ENCODE data around the gene C8A. TPM values are rescaled to one million over a fixed set of nuclear protein-coding genes. Genes with fewer than 3 reads are reported as not detected.
A peak's percentile ranks its signal among the peaks of the same experiment; 100 is the strongest.

The C8A gene
- total RNA-seq: 10.7 TPM

DNA sequence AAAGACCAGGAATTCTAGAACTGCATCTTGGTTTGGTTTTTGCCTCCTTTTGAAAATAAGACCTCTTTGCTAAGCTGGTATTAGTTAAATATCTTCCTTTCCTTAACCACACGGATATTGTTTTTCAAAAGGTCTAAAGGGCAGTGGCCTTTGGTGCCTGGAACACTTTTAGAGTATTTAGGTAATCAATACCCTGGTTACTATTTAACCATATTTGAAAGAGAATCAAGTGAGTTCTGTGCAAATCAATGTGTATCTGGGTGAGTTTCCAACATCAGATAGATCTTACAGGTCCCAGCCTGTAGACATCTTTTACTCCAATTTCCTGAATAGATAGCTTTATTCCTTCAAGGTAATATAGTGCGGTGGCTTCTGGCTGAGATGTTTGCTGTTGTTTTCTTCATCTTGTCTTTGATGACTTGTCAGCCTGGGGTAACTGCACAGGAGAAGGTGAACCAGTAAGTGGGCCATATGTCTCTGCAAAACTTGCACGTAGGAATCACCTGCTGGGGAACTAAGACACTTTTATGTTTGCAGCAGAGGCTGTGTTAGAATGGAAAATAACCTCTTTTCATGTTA is at the start of gene C8A:
Gene C8A, plus strand, starts transcription at position 277 of the 579 bp plus-strand sequence. Its CDS starts 105 bp downstream, at position 382.
- peak; percentile 61 for DNase-seq (ENCODE audit: low spot score)

DNA sequence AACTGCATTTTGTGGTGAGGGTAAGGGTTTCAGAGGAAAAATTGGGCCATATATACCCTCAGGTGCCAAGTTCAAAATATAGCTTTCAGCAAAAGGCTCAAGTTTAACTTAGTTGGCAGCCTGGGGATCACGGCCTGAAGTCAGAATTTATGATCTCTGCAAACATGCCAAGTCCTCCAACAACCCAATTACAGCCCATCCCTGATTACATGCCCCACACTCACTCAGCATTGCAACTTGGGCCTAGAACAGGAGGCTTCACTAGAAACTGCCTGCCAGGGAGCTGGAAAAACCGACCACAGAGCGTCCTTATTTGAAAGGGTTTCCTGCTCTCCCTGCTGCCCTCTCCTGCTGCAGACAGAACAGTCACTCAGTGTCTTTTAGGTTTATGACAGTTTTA is 47.8 kb upstream of the C8A start:
- no peak for DNase-seq (ENCODE audit: low spot score)

DNA sequence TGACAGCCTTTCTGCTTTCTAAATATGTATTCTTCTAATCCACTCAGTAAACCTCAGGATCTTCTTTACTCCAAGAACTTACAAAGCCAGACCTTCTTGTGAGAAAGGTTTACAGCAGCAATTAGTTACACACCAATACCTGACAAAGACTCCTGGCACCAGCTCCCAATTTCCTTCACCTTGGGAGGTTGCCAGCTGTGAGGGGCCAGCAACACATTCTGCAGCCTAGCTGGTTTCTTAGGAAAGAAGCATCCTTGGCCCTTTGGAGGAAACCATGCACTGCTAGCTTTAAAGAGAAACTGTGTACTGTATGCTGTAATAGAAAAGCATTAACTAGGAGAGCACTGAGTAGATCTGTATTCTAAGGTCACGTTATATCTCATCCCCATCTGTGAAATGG is 46.2 kb upstream of the C8A start:
- no peak for DNase-seq (ENCODE audit: low spot score)

DNA sequence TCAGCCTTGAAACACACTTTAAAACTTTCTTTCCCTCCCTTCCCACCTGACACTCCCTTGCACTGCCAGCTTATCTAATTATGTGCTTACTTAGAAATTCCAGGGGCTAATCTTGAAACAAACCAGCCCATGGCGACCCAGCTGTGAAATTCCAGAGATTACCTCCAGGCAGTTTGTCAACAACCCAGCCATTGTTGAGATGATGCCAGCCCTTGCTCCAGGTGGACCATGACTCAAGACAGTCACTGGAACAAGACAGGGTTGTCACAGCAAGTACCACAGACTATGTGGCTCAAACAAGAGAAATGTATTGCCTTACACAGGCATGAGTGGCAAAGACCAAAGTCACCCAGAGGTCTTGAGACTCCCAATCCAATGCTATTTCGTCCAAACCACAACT is 43.3 kb upstream of the C8A start:
- no peak for DNase-seq (ENCODE audit: low spot score)

DNA sequence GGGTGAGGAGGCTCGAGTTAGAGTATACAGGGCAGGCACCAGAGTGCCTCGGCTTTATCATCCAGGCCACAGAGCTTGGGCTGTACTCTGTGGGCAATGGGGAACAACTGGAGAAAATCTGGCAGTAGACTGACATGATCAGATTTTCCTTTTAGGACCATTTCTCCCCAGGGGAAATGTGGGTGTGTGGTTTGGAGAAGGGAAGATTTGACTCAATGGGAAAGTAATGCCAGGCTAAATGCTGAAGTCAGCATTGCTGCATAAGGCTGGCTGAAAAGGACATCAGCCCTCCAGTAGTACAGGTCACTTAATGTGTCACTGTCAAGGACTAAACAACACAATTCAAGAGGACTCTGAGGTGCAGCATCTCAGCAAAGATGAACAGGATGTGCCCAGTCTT is 40.4 kb upstream of the C8A start:
- DNase-seq (ENCODE audit: low spot score): no peak

DNA sequence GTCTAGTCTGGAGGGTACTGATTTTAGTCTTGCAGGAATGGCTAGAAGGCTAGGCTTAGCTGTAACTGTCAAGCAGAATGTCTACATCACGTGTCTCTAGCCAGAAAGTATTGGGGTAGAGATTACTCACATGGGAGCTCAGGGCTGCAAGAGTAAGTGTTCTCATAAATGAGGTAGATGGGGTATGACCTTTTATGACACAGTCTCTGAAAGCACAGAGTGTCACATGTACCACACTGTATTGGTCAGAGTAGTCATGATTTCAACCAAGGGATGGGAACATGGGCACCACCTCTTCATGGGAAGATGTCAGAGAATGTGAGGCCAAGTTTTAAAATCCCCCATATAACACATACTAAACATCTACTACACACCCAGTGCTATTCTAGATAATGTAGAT is 38.3 kb upstream of the C8A start:
- DNase-seq (ENCODE audit: low spot score): no peak

DNA sequence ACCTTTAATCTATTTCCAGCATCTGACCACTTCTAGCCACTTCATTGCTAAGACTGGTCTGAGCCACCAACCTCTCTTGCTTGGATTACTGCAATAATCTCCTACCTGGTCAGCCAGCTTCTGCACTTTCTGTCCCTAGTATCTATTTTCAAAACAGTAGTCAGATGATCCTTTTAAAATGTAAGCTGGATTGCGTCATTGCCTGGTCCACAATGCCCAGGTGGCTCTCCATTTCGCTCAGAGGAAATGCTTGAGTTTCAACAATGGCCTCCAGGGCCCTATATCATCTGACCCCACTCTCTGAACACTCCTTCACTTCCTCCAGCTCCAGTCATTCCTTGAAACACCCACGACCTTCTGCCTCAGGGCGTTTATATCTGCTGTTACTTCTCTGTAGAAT is 37.7 kb upstream of the C8A start:
- DNase-seq (ENCODE audit: low spot score): no peak

DNA sequence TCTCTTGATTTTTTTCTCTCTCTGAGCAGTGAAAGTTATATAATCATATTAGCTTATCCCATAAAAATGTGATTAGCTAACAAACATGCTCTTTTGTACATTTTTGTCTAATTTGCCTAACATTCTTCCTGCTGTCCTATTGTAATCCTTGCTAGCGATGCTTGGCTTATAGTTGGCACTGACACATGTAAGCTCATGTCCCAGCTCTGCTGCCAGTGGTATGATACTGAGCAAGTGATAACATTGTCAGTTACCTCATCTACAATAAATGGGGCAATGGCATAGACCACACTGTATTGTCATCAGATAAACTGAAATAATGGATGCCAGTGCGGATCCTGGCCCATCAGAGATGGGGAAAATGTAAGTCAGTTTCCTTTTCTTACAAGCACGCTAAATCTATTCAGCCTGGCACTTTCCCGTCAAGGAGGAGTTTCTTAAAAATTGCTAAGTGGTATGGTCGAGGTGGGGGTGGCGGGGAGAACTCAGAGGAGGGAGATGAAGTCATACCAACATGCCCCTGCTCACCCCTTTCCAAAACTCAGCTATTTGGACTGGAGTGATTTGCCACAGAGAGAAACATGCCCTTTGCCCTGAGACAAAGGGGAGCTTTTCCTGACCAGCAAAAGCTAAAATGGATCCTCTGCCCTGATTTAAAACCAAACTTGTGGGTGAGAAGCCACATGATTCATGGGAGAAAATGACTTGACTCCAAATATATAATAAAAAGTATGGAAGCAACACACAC is 36.7 kb upstream of the C8A start:
- no peak for DNase-seq (ENCODE audit: low spot score)

DNA sequence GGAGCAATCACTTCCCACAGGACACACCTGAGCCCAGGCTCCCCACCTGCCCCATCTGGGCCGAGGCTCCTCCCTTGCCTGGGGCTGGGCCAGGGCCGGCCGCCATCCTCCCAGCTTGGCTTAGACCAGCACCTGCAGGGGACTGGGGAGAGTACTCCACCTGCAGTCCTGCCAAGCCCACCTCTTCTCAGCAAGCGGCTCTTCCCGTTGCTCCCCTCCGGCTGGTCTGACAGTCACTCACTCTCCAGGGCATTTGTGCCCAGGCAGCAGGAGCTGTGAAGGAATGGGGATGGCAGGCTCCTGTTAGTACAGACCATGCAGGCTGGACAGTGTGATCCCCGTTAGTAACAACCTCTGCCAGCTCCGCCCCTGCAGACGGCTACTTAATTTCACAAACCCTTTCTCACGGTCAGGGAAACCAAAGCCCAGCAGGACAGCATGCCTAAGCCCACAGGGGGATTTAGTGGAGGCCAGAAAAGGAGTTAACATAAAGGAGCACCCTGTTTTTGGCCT is 35.2 kb upstream of the C8A start, which contains the start of gene FYB2:
Gene FYB2, minus strand, starts transcription at position 18 of the 513 bp plus-strand sequence. CDS start 114 bp downstream, outside the sequence.
- DNase-seq (ENCODE audit: low spot score): no peak

DNA sequence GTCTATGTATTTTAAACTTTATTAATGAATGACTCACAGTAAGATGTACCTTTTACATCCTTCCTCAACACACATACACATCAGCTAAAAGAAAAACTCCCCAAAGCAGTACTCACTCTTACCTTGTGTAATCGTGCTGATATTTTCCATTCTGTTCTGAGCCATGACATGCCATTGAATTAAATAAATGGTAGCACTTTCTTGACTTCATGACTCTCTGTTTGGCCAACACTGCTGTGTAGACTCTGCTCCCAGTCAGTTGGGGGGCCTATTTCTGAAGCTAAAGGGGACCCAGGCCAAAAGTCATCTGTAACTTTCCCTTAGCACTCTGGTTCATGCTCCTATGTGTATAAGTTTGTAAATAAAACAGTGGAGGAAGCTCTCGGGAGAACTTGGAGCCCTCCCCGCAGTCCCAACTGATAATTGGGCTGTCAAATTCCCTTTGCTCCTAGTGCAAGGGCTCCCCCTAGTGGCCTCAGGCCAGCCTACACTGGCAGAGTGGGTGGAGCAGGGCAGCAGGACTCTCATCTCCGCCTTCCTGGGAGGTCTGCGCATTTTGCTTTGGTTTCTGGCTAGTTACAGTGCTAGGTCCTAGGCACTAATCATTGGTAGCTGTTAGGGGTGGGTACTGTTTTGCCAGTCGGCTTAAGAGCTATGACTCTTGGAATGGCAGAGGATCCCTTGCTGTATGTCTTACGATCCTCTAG is 33.7 kb upstream of the C8A start:
- DNase-seq (ENCODE audit: low spot score): peak; percentile 76

DNA sequence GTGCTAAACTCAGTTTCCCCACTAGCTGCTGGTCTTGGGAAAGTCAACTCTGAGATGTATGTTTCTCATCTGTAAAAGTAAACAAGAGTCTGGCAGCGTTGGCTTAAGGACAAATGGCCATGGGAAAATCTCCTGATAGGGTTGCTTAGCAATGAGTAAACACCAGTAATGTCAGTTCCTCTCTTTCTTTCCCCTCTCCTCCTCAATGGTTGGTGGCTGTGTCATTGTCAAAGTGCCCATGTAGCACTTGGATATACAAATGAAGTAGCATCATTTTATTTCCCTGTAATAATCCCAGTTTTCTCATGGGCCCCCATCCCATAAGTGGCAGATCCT is 33.2 kb upstream of the C8A start:
- no peak for DNase-seq (ENCODE audit: low spot score)

DNA sequence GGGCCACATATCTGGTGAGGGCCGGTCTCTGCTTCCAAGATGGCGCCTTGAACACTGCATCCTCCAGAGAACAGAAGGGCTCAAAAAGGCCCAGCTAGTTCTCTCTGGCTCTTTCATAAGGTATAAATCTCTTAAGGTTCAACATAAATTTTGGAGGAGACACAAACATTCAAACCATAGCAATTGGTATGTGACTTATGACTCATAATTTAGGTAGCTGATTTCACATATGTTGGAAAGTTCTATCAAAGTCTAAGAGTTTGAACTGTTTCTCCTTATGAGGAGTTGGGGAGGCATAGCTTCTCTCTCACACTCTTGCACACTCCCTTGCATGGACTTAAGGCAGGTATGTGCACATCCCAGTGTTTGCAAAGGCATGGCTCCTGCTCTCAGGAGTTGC is 30.3 kb upstream of the C8A start:
- DNase-seq (ENCODE audit: low spot score): no peak

DNA sequence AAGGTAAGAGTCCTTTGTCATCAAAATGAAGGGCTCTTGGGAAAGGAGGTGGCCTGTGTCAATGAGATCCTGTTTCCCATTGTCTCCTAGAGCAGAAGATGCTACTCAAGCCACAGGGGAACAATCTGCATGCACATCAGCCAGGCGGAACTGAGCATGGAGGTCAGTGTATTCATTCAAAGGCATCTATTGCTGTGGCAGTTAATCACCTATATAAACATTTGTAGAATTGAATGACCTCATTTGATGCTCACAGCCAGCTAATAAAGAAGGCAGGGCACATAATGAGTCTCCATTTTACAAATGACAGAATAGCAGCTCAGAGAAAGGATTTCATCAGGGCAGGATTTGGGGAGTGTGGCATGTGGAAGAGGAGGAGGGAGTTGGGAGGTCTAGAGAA is 29.7 kb upstream of the C8A start:
- no peak for DNase-seq (ENCODE audit: low spot score)

DNA sequence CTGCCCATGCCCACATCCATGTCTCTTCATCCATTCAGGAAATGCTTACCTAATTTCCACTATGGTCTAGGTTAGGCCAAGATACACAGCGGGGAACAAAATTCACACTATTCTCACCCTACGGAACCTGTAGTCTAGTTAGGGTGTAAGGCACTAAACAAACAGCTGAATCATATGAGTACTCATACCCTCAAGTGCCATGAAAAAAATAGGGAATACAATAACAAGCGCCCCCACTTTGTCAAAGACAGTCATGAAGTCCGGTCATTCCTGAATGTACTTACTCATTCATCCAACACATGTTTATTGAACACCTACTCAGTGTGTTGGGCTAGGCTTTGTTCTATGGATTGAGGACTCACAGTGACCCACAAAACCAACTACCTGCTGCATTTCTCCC is 29.2 kb upstream of the C8A start:
- DNase-seq (ENCODE audit: low spot score): no peak

DNA sequence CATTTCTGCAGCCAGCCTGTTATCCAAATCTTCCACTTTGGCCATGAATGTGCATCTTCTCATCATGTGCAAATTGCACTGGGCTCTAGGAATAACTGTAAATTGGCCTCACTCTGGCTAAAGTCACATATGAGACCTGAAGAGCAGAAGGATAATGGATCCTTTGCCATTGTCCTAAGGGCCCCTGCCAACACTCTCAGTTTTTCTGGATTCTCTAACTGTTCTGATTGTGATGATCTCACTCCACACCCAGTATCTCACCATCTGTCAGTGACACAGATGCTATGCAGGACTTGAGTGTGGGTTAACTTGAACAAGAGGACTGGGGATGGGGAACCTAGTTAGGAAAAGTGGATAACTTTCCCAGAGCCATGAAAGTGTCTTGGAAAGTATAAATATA is 26.9 kb upstream of the C8A start:
- no peak for DNase-seq (ENCODE audit: low spot score)

DNA sequence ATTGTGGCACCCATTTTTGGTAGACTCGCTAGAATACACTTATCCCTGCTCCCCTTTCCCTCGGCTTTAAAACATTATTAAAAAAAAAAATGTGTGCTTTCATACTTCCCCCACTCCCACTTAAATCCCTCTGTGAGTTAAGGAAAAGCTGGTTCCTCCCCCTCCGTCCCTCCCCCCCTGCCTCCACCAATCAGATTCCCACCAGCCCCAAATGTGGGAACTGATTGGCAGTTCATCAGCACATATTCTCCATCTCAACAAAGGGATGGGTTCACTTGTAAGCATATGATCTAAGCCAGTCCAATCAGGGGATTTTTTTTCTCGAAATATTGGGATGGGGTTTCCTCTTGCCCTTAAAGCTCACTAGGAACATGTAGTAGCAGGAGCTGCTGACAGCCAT is 24.5 kb upstream of the C8A start:
- no peak for DNase-seq (ENCODE audit: low spot score)

DNA sequence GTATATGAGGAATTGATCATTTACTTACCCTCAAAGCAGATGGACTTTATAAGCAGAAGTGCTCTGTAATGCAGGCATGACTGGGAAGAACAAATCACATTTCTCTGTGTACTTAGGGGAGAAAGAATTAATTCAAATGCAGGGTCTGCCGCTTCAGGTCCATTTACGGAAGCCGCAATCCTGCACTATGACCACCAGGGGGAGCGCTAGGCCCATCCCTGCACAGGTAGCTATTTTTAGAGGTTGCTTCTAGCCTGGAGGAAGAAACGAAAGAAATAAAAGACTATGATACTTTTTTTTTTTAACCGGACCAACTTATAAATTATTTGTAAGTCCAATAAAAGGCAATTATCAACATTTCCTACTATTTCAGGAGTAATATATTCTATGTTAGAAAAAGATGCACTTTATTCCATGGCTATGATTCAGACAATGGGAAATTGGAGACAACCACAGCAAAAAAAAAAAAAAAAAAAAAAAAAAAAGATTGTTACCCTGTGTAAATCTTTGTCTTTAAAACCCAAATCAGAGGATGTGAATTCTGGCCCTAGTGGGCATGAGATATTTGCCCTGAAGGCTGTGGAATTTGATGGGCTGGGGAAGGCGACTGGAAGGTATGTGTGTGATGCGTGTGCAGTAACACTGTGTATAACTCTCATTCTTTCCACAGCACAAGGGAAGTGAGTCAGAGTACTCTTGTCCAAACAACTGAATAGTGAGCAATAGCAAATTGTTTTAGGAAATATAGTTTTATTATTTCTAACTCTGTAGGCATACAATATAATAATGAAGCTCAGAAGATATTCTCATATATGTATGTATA is 22.5 kb upstream of the C8A start:
- peak; percentile 63 for DNase-seq (ENCODE audit: low spot score)

DNA sequence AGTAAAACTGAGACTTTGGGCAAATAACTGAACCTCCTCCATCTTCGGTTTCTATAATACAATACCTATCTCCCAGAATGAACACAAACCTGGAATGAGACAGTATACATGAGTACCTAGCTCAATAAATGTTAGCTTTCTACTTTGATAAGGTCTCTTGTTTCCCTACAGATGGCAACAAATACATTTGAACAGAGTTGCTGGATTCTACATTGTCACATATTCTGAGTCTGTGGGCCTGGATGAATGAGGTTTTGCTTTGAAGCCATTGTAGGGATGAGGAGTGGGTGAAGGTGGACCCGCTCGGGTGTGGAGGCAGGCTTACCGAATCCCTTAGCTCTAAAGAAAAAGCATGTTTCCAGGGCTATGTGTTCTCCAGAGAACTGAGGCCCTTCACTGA is 21.5 kb upstream of the C8A start:
- no peak for DNase-seq (ENCODE audit: low spot score)

DNA sequence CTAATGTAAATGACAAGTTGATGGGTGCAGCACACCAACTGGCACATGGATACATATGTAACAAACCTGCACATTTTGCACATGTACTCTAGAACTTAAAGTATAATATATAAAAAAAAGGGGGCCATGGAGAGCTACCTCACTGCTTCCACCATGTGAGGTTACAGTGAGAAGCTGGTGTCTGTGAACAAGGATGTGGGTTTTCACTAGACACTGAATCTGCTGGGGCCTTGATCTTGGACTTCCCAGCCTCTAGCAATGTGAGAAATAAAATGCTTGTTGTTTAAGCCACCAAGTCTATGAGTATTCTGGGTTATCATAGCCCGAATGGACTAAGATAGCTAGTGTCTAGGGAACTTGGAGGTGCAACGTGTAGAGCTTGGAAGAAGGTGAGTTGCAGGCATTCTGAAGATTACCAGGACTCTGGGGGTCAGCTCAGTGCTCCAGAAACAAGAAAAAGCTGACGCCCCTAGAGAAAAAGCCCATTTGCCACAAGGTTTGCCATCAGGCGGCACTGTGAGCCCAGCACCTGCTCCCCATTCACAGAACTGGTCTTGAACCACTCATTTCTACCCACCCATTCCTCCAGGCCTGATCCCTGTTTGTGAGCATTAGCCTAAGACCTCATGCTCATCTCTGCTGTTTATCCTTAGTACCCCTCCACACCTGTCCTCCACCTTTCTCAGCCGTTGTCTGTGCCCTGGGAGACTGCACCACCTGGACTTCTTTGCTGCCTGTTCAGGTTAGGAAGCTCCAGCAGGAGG is 20.3 kb upstream of the C8A start:
- DNase-seq (ENCODE audit: low spot score): no peak

DNA sequence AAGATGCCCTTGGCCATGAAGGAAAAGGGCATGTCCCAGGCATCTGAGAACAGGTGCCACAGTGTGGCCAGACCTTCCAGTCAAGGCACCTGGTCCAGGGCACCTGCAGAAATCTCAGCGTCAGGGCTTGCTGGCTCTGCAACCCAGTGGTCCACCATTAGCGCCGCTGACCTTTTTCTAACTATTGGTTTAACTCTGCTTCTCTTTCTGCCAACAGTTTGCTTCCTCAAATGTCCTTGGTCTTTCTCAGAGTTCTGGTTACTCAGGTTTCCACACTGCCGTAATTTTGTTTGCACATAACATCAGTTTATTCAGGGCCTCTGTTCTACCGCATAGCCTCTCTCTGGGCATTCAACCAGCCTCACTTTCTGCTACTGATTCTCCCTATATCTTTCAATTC is 18.9 kb upstream of the C8A start:
- DNase-seq (ENCODE audit: low spot score): no peak

DNA sequence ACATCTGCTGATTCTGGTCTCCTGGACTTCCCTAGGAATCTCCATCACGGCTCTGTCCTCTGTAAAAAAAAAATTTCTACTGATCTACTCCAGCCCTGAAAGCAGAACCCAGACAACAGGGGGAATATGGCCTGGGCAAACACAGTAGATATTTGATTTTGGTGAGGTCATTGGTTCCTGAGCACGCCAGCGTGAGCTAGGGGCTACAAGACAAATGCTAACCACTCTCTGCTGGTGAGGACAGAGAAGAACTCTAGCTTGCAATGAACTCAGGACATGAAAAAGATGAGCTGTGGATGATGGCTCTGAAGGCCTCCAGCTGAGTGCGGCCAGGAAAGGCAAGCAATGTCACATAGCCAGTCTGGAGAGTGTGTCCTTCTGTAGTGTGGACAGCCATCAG is 18.2 kb upstream of the C8A start:
- no peak for DNase-seq (ENCODE audit: low spot score)
